Heart left ventricle (tissue), 13 donors: ENCODE data around the gene GTPBP10.

Source experiments
- POLR2A ChIP-seq, 2 donors: fragments of 450-650 bp; IDR thresholded peaks; one replicate each; pipeline ENCODE4 v1.6.1; 2017; ENCODE audit warnings: antibody characterized with exemption in 2 of 2, mild to moderate bottlenecking in 2 of 2, moderate library complexity in 2 of 2
- TF ChIP-seq, protein P1 (sequence below), 12 donors: fragments of 200-600 bp; sonication (generic) in 4 of 12; IDR thresholded peaks; one replicate each; pipeline versions ENCODE4 v1.5.0 to v1.8.0; 2018 to 2022; ENCODE audit warnings: antibody characterized with exemption in 12 of 12, mild to moderate bottlenecking in 5 of 12
- donor health status: ischemic (EF 13 %, LVEDD 7.1; RV severe dilation, severe dysfunction).
- donor health status: DM: no; HTN: yes; CAD: no.
- donor health status: DM: no; HTN: no; CAD: no.
- donor health status: ischemic (EF 25% LVEDD 6.9; RV normal size, moderate dysfunction).
- donor health status: ischemic (EF 25% LVEDD 5.7; RV mildly dilated, moderate dysfunction).
- donor health status: ischemic (EF 35%, LVEDD 5.7; RV mildly dilated, moderate dysfunction).
- donor health status: nonischemic (EF 11% LVEDD 7.7; RV severe dilation, severe dysfunction).
- donor health status: DM: yes; HTN: yes; CAD: no.
- donor health status: PGD.
- donor health status: ischemic (EF 29% LVEDD 5.4; RV normal size, mild dysfunction).
- donor health status: nonischemic (EF 23%, LVEDD 6.1; RV moderate dilation, normal function).

DNA sequence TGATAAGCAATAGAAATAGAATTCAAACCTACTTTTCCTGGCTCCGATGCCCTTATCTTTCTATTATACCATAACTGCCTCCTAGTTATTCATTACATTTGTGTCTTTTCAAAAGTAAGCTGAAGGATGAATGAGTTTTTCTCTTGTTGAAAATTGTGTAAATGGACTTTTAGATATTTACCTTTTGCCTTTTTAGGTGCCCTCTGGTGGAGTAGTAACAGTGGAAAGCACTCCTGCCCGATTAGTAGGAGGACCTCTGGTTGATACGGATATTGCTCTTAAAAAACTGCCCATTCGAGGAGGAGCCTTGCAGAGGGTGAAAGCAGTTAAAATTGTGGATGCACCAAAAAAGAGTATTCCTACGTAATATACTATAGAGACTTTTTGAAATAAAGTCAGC lies 36.6 kb upstream of the GTPBP10 start:
- no peak for TF ChIP-seq POLR2A (IDR thresholded peaks at IDR 0.05)
- TF ChIP-seq, protein P1, sequence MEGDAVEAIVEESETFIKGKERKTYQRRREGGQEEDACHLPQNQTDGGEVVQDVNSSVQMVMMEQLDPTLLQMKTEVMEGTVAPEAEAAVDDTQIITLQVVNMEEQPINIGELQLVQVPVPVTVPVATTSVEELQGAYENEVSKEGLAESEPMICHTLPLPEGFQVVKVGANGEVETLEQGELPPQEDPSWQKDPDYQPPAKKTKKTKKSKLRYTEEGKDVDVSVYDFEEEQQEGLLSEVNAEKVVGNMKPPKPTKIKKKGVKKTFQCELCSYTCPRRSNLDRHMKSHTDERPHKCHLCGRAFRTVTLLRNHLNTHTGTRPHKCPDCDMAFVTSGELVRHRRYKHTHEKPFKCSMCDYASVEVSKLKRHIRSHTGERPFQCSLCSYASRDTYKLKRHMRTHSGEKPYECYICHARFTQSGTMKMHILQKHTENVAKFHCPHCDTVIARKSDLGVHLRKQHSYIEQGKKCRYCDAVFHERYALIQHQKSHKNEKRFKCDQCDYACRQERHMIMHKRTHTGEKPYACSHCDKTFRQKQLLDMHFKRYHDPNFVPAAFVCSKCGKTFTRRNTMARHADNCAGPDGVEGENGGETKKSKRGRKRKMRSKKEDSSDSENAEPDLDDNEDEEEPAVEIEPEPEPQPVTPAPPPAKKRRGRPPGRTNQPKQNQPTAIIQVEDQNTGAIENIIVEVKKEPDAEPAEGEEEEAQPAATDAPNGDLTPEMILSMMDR (IDR thresholded peaks at IDR 0.05) = no peak
